Stimulated activated CD4-positive, alpha-beta T cell treated with anti-CD3 and anti-CD28 coated beads, Interleukin-1b, Interleukin-23, amount 100 ng/mL, for 48 hours (primary cell): ENCODE data around the gene CST8.
"Not testable (repeated sequence)": the region's sequence is repeated elsewhere in the genome, so short reads cannot be mapped to it uniquely, and the experiment has no call there.

Source experiments
- DNase-seq: peaks from one replicate; pipeline ENCODE4 v3.0.0-alpha.2; 2020

Gene CST8, protein sequence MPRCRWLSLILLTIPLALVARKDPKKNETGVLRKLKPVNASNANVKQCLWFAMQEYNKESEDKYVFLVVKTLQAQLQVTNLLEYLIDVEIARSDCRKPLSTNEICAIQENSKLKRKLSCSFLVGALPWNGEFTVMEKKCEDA

DNA sequence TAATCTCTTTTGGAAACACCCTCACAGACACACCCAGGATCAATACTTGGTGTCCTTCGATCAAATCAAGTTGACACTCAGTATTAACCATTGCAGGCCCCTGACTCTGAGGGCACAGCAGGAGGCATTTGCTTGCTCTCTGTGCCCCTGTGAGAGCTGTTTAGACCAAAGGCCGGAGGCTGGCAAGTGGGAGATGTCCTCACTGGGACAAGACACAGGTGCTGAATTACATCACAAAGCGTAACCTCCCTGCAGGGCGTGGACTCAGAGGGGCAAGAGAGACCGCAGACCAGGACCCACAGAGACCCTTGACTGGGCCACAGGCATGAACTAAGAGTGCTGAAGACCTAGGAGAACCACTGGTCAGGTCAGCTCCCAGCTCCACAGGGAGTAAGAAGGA lies at the start of gene CST8:
CST8 (plus strand) TSS at position 301 of the 400 bp plus-strand sequence. CDS start 551 bp downstream, outside the sequence.
- DNase-seq = no peak

DNA sequence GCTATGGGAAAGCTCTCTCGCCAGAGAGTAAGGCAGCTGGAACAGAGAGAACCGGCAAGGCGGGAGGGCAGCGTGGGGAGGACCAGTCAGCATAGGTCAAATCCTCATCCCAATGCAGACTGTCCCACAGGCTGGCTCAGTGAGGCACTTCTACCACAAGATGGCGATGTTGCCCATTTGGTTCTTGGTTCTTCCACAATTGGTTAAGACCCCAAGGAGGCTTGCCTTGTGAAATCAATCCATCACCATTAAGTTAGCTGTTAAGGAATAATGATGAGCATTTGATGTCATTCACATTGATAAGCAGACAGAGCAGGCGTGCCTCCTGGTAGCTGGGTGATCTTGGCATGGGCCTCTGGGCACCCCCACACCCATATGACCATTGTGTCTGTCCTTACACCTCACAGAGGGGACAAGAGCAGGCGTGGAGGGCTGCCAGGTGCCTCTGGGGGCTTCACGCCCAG lies 49.0 kb upstream of the CST8 start:
- peak; percentile 59 for DNase-seq

DNA sequence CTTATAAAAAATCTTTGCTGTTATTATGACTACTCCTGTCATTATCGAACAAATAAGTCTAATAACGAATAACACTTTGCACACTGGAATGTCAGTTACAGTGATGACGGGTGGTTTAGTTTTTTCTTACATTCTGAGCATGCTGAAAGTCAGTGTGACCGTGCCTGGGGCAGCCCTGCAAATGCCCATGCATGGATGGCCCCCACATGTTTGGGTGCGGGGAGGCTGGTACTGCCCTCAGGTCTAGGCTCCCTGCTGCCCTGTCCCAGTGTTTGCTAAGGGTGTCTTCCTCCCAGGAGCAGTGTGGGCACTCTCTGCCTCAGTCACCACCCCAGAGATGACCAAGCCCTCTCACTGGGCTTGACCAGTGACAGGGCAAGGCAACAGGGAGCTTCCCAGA lies 48.5 kb upstream of the CST8 start:
- DNase-seq = no peak

DNA sequence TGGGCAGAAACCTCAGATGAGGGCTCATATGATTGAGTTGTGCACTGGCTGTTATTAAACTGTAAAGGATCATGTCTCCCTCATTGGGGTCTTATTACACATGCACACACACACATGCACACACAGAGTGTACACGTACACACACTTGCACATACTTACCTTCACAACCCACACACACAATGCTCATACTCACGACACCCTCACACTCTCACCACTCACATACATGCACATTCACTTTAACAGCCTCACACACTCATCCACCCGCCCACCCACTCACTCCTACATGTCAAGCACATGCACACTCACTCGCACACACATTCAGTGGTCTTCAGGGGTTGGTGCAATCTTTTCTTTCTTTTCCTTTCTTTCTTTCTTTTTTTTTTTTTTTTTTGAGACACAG lies 46.1 kb upstream of the CST8 start:
- DNase-seq = no peak

DNA sequence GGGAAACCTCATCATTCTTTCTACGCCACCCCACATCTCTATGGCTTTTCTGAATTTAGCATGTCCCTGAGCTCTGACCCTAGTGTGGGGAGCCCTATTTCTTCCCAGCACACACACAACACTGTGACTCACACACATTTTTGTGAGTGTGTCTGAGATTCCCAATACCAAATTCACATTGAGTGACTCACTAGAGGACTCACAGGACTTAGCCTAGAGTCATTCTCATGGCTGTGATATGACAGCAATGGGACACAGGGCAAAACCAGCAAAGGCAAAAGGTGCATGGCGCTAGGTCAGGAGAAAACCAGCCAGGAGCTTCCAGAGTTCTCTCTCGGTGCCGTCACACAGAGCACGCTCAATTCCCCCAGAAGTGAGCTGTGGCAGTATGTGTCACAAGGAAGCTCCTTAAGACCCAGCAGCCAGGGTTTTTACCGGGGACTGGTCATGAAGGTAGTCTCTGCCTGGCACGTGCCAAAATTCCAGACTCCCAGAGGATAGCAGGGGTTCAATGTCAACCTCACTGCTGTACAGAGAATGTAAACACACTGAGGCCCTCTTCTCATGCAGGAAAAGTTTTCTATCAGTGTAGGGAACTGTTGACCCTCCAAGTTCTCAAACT lies 45.2 kb upstream of the CST8 start:
- no peak for DNase-seq

DNA sequence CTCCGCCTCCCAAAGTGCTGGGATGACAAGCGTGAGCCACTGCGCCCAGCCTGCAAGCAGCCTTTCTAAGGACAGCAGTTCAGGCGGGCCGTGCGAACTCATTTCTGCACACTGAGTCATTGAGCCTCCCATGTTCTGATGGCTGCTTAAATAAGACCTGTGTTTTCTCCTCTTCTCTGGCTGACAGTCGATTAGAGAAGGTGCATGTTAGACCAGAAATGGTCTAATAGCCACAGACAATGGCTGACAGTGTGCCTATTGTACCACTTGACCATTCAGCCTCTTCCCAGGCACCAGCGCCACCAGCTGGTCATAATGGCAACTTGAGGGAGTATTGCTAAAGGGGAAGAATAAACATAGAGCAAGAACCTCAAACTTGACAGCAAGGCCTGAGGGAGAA lies 44.4 kb upstream of the CST8 start:
- DNase-seq = peak; percentile 22

DNA sequence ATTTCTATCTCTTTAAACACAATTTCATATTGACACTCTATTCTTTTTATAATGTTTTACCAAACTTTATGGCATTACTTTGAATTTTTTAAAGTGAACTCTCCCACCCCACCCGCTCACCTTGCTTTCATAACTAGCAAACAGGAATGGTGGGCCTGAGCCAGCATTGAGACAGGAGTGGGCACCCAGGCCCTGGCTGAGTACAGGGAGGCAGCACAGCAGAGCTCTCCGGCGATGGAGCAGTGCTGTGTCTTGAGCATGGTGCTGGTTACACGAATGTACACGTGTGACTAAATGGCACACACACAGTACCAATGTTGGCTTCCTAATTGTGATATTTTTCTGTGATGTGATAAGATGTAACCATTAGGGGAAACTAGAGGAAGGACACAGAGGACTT lies 42.8 kb upstream of the CST8 start:
- no peak for DNase-seq

DNA sequence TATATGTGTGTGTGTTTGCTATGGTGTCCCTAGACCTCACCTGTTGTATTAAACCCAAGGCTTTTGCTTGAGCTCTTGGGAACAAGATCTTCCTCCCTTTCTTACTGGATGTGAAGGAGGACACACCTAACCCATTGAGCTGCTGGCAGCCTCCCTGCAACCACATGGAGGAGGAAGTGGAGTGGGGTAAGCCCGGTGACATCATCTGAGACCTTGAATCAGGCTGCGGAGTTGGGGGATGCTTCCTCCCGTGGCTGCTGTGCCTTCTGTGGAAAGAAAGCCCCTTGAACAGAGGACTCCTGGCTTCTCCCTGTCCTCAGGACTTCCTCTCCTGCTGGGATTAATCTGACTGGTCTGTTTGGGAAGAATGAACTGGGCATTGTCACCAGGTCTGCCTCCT lies 41.5 kb upstream of the CST8 start:
- no peak for DNase-seq

DNA sequence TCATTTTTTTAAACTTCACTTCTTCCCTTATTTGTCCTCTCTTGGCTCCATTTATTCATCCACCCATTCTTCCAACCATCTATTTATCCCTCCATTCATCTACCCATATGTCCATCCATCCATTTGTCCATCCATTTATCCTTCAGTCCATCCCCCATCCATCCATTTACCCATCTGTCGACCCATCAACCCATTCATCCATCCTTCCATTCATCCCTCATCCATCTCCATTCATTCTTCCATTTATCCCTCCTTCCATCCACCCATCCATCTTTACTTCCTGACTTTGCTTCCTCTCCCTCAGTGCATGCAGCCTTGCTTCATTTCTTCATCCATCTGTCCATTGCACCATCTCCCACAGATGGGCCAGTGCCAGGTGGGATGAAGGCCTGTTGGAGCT lies 40.0 kb upstream of the CST8 start:
- DNase-seq = no peak

DNA sequence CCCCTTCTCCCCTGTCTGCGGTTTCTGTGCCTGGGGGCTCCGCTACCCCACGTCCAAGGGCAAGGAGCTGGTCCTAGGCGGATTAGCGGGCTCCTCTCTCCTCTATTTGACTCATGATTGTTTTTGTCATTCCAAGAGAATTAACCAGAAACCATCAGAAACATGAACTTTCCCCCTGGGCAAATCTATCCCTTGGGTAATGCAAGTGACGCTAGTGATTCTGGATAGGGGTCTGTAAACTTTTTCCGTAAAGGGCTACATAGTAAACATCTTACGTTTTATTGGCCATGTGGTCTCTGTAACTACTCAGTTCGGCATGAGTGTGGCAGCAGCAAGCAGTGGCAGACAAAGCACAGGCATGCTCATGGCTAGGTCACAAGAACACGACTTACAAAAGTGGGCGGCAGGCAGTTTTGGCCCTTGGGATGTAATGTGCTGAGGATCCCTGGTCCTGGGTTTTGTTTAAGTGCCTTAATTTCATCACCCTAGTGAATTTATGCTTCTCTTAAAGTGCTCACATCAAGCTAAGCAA lies 38.9 kb upstream of the CST8 start:
- no peak for DNase-seq

DNA sequence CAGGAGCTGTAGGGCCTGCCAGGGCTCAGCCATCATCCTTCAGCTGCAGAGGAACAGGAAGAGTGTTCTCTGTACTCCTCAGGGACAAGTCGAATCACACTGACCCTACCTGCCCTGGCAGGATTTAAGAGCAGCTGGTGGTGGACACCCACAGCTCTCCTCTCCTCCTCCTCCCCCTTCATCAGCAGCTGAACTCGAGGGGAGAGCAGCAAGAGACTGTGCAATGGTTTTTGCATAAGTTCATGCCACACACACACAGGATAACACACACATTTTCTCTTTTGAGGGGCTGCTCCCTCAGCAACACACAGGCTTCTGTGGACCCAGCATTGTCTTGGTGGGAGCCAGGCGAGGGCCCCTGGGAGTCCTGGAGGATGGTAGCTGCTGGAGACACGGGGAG lies 38.1 kb upstream of the CST8 start, which contains the start of gene CST11:
CST11 (minus strand) TSS at position 101 of the 400 bp plus-strand sequence; CDS start at position 36, 65 bp downstream.
- DNase-seq = no peak

DNA sequence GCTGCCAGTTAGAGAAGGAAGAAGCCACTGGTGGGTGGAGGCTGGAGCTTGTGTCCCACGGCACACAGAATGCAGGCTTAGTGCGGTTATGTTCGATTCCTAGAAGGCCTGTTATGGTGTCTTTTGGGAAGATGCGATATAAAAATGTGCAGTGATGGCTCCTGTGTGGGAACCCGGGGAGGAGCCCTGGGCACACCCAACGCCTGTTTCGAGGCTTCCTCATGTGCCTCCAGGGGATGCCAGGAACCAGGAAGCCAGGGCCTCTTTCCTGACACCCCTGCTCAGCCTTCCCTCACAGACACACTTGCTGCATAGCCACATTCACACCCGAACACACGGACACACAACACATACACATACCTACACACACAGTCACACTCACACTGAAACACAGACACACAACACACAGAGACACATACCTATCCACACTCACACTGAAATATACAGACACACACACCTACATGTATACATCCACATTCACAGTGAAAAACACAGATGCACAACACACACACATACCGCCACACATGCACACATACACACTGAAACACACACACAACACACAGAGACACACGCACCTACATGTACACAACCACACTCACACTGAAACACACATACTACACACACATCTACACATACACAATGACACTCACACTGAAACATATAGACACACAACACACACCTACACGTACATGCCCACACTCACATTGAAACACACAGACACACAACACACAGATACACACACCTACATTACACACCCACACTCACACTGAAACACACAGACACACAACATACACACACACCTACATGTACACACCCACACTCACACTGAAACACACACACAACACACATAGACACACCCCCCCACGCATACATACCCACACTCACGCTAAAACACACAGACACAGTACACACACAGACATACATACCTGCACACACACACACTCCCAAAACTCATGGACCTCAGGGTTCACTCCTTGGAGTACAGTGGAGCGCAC lies 37.1 kb upstream of the CST8 start:
- DNase-seq = no peak

DNA sequence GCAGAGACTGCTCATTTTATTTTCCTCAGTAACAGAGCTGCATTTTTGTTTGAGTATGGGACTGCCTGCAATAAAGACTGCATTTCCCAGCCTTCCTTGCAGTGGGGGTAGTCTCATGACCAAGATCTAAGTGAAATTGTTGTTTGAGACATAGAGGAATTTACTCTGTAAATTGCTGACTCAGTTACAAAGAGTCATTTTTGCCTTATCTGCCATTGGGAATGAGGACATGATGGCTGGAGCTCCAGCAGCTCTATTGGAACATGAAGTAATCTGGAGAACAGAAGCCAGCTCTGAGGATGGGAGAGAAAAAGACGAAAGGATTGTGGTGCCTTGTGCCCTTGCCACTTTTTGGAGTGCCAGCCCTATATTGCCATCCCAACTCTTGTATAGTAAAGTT lies 36.1 kb upstream of the CST8 start:
- DNase-seq = no peak

DNA sequence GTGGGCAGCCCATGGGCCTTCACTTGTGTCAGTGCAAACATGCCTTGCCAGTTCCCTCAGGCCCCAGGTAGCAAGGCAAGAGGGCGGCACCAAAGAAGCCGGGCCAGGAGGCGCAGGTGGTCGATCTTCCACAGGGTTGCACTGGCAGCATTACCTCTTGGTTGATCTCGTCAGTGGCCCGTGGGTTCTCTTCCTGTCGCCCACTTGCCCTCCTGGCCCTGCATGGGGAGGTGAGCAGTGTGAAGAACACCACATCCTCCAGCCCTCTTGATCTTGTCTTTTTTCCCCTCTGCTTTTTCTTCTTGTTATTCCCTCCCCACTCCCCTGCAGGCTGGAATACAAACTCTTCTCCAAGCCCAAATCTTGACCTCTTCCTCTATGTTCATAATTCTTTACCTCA lies 35.3 kb upstream of the CST8 start:
- DNase-seq = no peak

DNA sequence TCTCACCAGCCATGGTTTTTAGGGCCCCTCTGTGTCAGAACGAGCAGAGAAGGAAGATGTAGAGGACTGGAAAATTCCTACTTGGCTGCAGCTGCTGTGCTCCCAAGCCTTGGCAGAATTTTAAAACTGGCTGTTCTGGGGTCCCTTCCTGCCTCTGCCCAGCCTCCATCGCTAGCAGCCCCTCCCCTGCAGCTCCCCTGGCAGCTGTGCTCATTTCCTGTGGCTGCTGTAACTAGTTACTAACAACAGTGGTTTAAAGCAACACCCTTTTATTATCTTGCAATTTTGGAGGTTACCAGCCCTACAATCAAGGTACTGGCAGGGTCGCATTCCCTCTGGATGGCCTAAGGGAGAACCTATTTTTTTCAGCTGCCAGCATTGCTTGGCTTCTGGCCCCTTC lies 34.5 kb upstream of the CST8 start:
- no peak for DNase-seq

DNA sequence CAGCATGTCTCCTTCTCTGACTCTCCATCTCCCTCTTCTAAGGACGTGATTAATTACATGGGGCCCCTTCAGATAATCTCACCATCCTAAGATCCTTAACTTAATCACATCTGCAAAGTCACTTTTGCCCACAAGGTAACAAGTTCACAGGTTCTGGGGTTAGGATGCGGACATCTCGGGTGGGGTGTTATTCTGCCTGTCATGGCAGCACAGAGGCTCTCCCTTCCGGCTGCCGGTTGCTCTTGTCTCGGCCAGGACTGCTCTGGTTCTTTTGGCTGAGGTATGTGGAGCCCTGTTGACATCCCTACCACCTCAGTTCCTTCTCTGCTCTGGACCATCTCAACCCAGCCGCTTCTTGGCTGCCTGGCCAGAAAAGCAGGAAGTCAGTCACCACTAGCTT lies 34.0 kb upstream of the CST8 start:
- DNase-seq = no peak

DNA sequence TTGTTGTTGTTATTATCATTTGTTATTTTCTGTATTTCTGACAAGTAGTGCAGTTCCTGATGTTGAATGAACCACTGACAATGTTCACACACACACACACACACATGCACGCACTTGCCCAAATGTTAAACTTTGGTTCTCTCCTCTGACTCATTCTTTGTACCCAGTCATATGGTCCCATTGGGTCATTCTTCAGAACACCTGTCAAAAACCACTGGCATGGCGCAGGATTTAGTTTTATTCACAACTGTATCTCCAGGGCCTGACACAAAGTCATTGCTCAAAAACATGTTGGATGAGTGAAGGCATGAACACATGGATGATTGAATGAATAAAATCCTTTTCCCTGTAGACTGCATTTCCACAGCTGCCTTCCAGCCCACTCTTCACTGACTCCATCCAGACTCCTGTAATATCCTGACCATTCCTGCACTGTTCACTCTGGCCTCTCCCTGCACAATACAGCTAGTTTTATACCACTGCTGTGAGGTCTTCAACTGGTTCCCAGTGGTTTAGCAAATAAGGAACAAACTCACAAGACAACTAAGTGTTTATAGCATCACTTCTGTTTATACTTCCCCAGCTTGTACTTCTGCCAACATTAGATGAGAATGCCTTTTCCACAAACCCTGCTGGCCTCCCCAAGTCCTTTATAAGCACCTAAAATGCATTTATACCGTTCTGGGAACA lies 31.3 kb upstream of the CST8 start:
- no peak for DNase-seq

DNA sequence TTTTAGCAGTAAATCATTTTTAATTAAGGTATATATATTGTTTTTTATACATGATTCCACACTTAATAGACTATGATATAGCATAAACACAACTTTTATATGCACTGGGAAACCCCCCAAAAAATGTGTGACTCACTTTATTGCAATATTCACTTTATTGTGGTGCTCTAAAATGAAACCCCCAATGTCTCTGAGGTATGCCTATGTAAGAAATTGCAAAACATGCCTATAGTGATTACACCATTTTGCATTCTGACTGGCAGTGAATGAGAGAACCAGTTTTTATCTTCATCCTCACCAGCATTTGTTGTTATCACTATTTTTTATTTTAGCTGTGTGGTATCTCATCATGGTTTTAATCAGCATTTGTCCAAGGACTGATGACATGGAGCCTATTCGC lies 29.7 kb upstream of the CST8 start:
- DNase-seq = no peak

DNA sequence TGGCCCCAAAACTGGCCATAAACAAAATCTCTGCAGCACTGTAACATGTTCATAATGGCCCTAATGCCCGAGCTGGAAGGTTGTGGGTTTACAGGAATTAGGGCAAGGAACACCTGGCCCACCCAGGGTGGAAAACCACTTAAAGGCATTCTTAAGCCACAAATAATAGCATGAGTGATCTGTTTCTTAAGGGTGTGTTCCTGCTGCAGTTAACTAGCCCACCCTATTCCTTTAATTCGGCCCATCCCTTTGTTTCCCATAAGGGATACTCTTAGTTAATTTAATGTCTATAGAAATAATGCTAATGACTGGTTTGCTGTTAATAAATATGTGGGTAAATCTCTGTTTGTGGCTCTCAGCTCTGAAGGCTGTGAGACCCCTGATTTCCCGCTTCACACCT lies 24.0 kb upstream of the CST8 start:
- not testable (repeated sequence) for DNase-seq

DNA sequence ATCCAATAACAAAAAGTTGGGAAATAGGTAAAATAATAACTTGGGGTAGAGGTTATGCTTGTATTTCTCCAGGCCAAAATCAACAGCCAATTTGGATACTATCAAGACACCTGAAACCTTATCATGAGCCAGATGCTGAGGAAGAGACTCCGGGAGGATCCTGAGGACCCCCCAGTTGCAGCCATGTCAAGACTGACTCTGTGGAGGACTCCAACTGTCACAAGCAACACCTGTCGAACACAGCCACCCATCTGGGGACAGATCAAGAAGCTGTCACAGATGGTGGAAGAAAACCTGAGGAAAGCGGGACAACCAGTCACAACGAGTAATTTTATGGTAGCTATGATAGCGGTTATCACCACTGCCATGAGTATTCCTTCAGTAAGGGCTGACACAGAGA lies 18.6 kb upstream of the CST8 start:
- not testable (repeated sequence) for DNase-seq

DNA sequence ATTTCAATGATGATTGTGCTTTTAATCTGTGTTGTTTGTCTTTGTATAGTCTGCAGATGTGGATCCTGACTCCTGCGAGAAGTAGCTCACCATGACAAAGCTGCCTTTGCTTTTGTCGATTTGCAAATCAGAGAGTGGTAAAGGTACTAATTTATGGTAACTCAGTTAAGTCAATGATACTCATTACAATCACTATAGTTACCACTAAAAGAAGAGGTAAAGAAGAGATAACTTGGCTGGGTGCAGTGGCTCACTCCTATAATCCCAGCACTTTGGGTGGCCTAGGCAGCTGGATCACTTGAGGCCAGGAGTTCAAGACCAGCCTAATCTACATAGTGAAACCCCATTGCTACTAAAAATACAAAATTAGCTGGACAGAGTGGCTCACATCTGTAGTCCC lies 17.6 kb upstream of the CST8 start:
- not testable (repeated sequence) for DNase-seq

DNA sequence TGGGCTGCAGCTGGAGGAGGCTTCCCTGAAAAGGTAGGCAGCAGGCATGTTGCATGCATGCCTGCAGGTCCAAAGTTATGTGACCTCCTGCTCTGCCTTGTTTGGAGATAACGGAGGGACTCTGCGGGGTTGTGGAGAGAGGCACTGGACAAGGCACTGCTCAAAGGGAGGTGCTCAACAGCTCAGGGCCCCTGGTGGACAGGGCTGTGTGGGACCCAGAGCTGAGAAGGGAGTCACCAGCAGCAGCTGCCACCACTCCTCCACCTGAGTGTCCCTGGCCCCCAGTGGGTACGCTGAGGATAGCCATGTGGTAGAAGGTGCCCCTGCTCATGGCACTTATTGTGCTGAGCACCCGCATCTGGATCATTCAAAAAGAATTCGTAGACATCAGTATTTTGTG lies 15.5 kb upstream of the CST8 start:
- DNase-seq = no peak
